Measurements from ENCODE around the gene PCGF3.

PCGF3 gene

DNA sequence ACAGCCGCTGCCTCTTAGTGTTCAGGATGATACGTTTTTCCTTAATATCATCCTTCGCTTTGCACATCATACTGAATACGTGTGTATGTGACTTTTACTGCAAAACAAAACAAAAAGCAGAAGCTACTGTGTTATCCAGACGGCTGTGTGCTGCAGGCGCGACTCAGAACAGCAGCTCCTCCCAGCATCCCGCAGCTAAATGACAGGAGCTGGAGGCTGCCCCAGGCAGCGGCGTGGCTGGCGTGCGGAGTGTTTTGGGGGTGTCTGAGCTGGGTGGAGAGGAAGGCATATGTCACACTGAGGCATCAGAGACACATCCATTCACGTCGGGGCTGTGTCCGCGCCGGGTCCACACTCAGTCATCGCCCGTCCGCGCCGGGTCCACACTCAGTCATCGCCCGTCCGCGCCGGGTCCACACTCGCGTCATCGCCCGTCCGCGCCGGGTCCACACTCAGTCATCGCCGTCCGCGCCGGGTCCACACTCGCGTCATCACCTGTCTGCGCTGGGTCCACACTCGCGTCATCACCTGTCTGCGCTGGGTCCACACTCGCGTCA, 16.6 kb downstream of the PCGF3 start:
- DNase-seq = no peak

DNA sequence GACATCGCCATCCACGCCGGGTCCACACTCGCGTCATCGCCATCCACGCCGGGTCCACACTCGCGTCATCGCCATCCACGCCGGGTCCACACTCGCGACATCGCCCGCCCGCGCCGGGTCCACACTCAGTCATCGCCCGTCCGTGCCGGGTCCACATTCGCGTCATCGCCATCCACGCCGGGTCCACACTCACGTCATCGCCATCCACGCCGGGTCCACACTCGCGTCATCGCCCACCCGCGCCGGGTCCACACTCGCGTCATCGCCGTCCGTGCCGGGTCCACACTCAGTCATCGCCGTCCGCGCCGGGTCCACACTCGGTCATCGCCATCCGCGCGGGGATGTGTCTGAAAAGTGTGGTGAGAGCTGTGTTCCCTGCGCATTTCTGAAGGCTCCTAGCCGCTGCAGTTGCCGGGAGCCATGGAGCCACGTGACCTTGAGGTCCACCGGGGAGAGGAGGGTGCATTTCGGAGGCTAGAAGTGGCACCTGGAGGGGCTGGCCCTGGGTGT, 17.3 kb downstream of the PCGF3 start:
- H3K4me3 ChIP-seq (ENCODE audit: low read depth, low read length) = no peak overlapping the region
- no peak for DNase-seq
- peaks cover 7% of the 10 kb centered on the region; the same call in 1 of the 2 replicates for H3K36me3 ChIP-seq
- TF ChIP-seq, protein P1, sequence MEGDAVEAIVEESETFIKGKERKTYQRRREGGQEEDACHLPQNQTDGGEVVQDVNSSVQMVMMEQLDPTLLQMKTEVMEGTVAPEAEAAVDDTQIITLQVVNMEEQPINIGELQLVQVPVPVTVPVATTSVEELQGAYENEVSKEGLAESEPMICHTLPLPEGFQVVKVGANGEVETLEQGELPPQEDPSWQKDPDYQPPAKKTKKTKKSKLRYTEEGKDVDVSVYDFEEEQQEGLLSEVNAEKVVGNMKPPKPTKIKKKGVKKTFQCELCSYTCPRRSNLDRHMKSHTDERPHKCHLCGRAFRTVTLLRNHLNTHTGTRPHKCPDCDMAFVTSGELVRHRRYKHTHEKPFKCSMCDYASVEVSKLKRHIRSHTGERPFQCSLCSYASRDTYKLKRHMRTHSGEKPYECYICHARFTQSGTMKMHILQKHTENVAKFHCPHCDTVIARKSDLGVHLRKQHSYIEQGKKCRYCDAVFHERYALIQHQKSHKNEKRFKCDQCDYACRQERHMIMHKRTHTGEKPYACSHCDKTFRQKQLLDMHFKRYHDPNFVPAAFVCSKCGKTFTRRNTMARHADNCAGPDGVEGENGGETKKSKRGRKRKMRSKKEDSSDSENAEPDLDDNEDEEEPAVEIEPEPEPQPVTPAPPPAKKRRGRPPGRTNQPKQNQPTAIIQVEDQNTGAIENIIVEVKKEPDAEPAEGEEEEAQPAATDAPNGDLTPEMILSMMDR (IDR thresholded peaks at IDR 0.05; ENCODE audit: low read depth, low read length) = no peak
- no peaks in the 10 kb centered on the region for H3K27me3 ChIP-seq
- H3K4me1 ChIP-seq = no peaks in the 10 kb centered on the region
- no peaks in the 10 kb centered on the region for H3K9me3 ChIP-seq

More for the DNA sequence above, 16.6 kb downstream of the PCGF3 start:
- Histone ChIP-seq H3K36me3 (peaks cover 7% of the 10 kb centered on the region; the same call in 1 of the 2 replicates), H3K4me1 (no peaks in the 10 kb centered on the region), H3K9me3 (no peaks in the 10 kb centered on the region), H3K27me3 (no peaks in the 10 kb centered on the region), H3K4me3 (ENCODE audit: low read depth, low read length) (no peak overlapping the region)
- TF ChIP-seq, protein P1 (IDR thresholded peaks at IDR 0.05; ENCODE audit: low read depth, low read length) = no peak

DNA sequence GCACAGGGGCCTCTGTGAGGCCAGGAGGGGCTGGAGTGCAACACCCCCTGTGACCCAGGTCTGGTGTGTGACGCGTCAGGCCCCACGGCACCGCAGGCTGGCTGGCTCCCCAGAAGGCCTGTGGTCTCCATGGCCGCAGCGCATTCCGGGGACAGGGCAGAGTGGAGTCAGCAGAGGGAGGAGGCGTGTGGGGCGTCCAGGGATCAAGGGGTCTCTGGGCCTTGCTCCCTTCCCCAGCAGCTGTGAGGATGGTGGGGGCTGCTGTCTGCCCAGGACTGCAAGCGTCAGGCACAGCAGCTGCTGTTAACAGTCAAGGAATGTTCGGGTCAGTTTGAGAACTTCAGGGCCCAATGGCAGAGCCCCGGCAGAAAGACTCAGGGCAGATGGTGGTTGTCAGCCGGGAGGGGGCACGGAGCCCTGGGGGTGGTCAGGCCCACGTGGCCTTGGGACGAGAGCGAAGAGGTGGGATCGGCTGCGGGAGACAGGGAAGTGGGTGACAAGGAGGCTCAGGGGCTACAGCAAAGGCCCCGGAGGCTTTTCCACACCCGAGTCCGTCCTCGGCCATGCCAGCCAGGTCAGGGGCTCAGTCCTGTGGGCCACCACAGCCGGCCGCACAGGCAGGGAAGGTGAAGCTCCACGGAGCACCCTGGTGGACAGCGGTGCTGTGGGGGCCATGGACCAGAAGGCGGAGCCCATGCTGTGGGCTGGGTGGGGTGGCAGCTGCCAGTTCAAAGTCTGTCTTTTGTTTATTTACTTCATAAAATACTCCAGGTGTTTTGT, 18.3 kb downstream of the PCGF3 start:
- peaks cover 7% of the 10 kb centered on the region; the same call in 1 of the 2 replicates for H3K36me3 ChIP-seq
- H3K4me3 ChIP-seq (ENCODE audit: low read depth, low read length) = no peak overlapping the region
- H3K27me3 ChIP-seq = no peaks in the 10 kb centered on the region
- TF ChIP-seq, protein P1 (IDR thresholded peaks at IDR 0.05; ENCODE audit: low read depth, low read length) = no peak
- DNase-seq = no peak
- H3K9me3 ChIP-seq = no peaks in the 10 kb centered on the region
- no peaks in the 10 kb centered on the region for H3K4me1 ChIP-seq

DNA sequence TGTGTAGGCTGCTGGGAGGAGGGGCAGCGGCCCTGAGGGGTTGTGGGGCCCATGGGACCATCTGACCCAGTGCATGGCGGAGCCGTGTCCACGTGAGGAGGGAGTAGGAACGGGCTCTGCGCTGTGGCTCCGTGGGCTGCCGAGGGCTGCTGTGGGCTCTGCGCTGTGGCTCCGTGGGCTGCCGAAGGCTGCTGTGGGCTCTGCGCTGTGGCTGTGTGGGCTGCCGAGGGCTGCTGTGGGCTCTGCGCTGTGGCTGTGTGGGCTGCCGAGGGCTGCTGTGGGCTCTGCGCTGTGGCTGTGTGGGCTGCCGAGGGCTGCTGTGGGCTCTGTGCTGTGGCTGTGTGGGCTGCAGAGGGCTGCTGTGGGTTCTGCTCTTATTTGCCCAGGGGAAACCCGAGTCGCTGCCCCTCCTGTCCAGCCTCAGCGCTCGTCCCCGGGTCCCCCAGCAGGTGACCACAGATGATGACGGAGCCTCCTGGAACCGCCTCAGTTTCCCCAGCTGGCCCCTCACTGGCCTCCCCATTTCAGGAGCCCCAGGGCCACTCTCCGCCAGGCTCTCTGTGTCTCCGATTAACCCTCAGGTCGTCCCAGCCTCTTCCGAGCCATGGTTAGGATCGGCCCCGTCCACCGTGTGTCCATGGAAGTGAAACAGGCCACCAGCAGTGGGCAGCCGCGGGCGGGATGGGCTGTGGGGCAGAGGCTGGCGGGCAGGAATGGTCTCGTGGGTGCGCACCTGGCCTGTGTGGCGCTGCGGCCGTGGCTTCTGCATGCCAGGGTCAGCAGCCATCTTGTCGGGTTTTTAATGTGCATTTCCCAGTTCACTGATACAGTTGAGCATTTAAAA, 20.0 kb downstream of the PCGF3 start:
- no peak for DNase-seq
- Histone ChIP-seq H3K27me3 (no peaks in the 10 kb centered on the region), H3K36me3 (peaks cover 10% of the 10 kb centered on the region; the same call in 1 of the 2 replicates), H3K4me3 (ENCODE audit: low read depth, low read length) (no peak overlapping the region), H3K9me3 (no peaks in the 10 kb centered on the region), H3K4me1 (no peaks in the 10 kb centered on the region)
- TF ChIP-seq, protein P1 (IDR thresholded peaks at IDR 0.05; ENCODE audit: low read depth, low read length) = no peak

DNA sequence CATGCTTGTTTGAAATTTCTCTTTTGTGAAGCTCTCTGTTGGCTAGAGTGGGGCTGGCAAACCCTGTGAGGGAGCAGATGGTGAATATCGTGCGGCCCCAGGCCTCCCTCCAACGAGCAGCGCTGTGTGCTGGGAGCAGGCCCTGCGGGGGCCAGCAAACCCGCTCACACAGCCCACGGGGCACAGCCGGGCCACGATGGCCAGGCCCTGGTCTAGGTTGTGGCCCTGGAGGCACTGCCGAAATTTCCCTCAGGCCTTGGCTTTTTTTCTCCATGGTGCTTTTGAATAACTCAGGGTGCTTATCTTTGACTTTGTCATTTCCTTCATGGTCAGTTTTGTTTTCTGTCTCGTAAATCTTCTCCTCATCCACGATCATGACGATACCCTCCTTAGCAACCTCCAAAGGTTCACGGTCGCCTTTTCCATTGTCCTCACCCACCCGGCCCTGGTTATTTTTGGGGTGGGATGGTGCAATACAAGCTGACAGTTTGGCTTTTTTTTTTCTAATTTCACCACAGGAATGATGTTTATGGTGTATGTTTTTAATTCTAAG, 20.7 kb downstream of the PCGF3 start:
- H3K27me3 ChIP-seq = no peaks in the 10 kb centered on the region
- DNase-seq = no peak
- H3K4me3 ChIP-seq (ENCODE audit: low read depth, low read length) = no peak overlapping the region
- no peaks in the 10 kb centered on the region for H3K9me3 ChIP-seq
- peaks cover 17% of the 10 kb centered on the region for H3K36me3 ChIP-seq
- no peaks in the 10 kb centered on the region for H3K4me1 ChIP-seq
- TF ChIP-seq, protein P1 (IDR thresholded peaks at IDR 0.05; ENCODE audit: low read depth, low read length) = no peak

Data from BE2C (cell line).